HG03103 (cell line): ENCODE measurements around the gene AKIP1.
"Not testable (repeated sequence)": the region's sequence is repeated elsewhere in the genome, so short reads cannot be mapped to it uniquely, and the experiment has no call there.

Source experiments
- ATAC-seq: cut with Tn5 transposase; IDR thresholded peaks from one replicate; pipeline ENCODE4 v1.9.1; 2021; ENCODE audit warnings: low read depth; ENCODE audit not compliant: unreplicated experiment

The AKIP1 gene

GRCh38 chr11:8914661-8915018 is 3.7 kb downstream of the AKIP1 start:
- ATAC-seq: no peak

GRCh38 chr11:8917157-8917825 is 6.3 kb downstream of the AKIP1 start:
- no peak for ATAC-seq

DNA sequence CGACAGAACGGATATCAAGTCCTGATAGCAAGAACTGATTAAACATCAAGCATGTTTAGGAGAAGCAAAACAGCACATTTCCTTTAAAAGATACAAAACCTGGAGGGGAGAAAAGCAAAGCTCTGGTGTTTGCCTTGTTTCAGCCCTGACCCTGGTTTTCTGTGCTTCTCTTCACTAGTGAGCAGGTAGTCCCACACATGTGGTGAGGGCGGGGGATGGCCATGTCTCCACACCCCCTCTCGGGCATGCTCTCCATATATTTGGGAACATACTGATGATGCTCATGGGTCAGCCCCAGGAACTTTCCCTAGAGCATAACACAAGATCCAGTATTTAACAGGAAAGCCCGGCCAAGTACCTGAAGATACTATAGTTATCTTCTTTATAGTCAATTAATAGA is 11.7 kb downstream of the AKIP1 start:
- no peak for ATAC-seq

DNA sequence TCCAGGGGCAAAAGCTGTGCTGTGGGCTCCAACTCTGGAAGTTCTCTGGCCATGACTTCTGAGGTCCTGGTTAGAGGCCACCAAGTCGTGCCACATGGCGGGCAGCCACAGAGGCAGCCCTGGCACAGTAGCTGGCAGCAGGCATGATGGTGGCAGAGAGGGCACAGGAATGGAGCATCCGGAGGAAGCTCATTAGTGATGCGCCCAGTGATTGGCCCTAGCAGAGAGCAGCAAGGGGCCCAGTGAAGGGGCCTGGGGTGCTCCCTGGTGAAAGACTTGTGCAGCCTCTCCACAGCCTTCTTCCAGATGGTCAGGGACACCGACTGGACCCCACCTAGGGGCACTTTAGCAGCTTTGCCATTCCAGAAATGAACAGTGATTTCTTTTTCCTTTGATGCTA is 14.7 kb downstream of the AKIP1 start:
- no peak for ATAC-seq

GRCh38 chr11:8926236-8926635 is 15.2 kb downstream of the AKIP1 start:
- no peak for ATAC-seq

DNA sequence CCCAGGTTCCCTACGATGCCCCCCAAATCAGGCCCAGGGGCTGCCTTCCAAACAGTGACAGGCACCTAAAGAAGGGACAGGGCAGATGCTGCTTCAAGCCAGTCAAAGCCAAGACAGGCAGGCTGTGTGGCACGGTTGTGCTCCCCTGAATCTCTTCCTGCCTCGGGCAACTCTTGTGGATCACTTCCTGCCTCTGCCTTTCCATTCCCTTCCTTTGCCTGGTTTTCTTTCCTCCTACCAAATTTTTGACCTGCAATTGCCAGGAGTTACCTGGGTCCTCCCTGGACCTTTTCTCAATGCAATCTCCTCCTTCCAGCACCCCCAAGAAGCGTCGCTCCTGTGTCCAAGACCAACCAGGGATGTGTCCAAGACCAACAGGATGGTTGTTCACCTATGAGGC is 16.2 kb downstream of the AKIP1 start:
- ATAC-seq: no peak

DNA sequence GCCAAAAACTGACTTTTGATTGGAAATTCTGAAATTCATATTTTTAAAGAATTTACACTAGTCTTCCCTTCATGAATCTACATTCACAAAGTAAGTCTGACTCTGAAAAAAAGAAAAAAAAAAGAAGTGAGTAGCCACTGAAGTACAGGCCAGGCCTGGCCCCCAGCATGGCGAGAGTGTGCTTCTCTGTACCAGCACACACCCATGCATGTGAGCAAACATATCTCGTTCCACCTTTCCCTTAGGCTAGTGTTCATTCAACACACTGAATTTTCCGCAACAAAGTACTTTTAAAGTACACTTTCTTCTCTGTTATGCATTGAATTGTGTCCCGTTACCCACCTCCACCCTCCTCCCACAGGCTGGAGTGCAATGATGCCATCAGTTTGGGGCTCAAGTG is 17.2 kb downstream of the AKIP1 start:
- no peak for ATAC-seq

DNA sequence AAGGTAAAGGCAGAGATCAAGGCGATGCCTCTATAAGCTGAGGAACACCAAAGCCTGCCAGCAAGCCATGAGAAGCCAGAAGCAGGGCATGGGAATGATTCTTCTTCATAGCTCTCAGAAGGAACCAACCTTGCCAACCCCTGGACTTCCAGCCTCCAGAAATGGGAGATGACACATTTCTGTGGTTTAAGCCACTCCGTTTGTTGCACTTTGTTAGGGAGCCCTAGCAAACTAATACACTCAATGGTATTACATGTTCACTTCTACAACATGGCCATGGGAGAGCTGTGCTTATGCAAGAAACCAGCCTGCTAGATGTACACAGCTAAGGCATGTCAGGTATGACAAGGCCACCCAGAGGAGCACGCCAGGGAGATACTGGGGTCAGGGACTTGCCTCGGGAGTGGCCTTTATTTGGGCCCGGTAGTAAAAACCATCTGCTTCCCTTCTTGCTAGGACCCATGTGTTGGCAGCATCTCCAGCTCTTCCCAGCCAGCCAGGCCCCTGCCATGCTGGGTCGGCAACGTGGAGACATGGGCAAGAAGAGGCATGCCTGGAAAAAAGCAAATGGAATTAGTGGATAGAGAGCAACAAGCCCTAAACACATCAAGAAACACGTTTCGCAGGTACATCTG is 18.1 kb downstream of the AKIP1 start:
- no peak for ATAC-seq

- no peak for ATAC-seq
Measured at GRCh38 chr11:8930456-8931175, 19.6 kb downstream of the AKIP1 start.

GRCh38 chr11:8932564-8933180 is 21.7 kb downstream of the AKIP1 start, which contains the start of gene C11orf16:
C11orf16 (minus strand) TSS chr11:8932947; CDS start chr11:8932308, 639 bp downstream.
- ATAC-seq: no peak

- no peak for ATAC-seq
Measured at GRCh38 chr11:8933931-8934330, 22.9 kb downstream of the AKIP1 start.

GRCh38 chr11:8934742-8935488 is 23.9 kb downstream of the AKIP1 start:
- no peak for ATAC-seq

- not testable (repeated sequence) for ATAC-seq
Measured at GRCh38 chr11:8935789-8936188, 24.8 kb downstream of the AKIP1 start.

DNA sequence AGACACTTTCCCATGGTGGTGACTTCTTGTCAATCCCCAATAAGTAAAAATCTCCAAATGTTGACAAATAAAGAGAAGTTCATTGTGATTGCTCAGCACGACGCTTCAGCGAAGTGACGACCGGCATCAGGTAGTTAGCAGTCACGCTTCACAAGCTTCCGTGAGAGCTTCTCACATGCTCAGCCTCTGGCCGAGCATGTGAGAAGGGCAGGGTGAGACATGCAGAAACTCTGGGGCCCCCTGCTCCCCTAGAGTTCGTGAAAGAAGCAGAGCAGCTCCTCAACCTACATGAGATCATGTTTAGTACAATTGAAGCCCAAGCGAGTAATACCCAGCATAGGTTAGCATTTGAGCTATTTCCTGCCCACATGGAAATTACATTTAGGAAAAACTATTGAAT is 26.2 kb downstream of the AKIP1 start:
- ATAC-seq: no peak

GRCh38 chr11:8937659-8938058 is 26.7 kb downstream of the AKIP1 start:
- no peak for ATAC-seq

DNA sequence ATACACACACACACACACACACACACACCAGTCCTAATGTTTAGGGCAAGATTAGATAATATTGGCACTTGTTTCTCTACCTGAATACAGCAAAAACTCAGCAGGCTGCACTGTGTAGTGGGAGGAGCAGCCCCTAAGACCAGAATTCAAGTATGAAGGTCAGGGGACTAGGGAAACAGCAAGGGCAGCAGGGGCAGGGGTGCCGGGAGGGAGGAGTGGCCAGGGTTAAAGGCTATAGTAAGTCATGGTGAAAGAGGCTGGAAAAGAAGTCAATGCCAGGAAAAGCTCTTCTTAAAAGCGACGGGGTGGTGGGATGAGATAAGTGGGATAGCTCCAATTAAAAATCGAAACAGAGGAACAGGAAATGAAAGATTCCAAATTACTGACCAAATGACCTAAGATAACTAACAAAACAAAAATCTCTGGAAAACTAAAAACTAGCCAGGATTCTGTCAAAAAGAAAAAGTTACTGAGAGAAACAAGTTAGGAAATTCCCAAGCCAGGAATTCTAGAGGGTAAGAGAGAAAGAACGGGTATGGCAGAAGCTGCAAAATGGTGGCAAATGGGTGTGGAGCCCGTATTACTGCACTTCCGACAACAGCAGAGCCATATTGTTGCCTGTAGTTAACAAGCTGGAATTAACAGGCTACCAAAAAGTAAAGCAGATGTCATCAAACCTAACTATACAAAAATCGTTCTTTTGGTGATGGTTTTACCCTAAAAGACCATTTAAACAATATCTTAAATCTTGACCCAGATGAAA is 30.5 kb downstream of the AKIP1 start:
- no peak for ATAC-seq

- ATAC-seq: no peak
Measured at GRCh38 chr11:8942518-8943066, 31.6 kb downstream of the AKIP1 start, which contains the start of gene ASCL3. ASCL3 (minus strand) TSS chr11:8943016; CDS start chr11:8938161, 4,855 bp downstream.

DNA sequence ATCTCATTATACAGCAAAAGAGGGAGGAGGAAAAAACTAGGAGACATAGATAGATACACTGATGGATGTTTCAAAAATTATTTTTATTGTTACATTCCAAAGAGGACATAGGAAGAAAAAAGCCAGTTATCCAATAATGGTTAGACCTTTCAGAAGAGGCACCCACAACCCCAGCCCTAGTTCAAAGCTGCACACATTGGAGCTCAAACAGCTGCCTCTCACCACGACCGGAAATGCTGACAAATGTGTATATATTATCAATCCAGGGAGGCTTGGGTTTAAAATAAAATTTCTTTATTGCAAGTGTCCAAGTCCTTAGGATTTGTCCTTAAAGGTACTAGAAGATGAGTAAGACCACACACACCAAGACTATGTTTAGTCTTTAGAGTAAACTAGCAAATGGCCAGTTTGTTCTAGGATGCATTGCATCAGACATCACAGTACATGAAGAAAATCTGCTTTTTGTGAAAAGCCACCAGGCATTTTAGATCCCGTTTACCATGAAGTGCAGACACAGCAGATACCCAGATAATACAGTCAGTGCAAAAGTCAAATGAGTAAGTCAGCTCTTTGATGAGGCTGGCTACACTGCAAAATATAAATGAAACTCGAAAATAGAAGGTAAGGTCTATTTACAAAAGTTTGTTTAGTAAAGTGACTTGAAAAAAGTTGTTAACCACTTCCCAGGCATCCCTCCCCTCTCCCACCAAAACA is 36.4 kb downstream of the AKIP1 start:
- no peak for ATAC-seq

- ATAC-seq: no peak
Measured at GRCh38 chr11:8948886-8949285, 37.9 kb downstream of the AKIP1 start.
